Measurements from ENCODE around the gene RAD51D.

DNA sequence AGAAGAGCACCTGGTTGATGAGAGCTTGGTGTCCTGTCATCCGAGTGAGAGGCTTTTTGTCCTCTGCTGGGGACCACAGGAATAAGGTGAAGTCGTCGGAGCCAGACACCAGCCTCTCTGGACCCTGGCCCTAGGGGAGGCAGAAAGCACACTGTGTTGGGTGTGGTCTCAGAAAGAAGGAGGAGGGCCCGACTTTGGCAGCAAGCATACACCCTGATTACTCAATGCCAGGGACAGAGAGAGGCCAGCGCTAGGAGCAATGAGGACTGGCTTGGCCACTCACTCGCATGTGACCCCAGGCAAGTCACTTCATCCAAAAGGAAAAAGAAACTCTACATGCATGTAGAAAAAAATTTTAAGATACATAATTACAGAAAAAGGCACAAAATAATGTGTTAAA lies 15.7 kb upstream of the RAD51D start:
- TF ChIP-seq, protein P1, sequence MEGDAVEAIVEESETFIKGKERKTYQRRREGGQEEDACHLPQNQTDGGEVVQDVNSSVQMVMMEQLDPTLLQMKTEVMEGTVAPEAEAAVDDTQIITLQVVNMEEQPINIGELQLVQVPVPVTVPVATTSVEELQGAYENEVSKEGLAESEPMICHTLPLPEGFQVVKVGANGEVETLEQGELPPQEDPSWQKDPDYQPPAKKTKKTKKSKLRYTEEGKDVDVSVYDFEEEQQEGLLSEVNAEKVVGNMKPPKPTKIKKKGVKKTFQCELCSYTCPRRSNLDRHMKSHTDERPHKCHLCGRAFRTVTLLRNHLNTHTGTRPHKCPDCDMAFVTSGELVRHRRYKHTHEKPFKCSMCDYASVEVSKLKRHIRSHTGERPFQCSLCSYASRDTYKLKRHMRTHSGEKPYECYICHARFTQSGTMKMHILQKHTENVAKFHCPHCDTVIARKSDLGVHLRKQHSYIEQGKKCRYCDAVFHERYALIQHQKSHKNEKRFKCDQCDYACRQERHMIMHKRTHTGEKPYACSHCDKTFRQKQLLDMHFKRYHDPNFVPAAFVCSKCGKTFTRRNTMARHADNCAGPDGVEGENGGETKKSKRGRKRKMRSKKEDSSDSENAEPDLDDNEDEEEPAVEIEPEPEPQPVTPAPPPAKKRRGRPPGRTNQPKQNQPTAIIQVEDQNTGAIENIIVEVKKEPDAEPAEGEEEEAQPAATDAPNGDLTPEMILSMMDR (conservative IDR thresholded peaks at IDR 0.05 in 1 of 2, IDR thresholded peaks at IDR 0.05 in 1 of 2; ENCODE audit: low read depth in 1 of 2, low read length in 2 of 2) = no peak
- no peak for TF ChIP-seq EZH2 (IDR thresholded peaks at IDR 0.05; ENCODE audit: low read length, missing control alignments)

All from fibroblast of lung (primary cell).